K562 (cell line): ENCODE results near the gene IFI27L1. TPM values are rescaled to one million over a fixed set of nuclear protein-coding genes. Genes with fewer than 3 reads are reported as not detected.

Experiments
- ATAC-seq: fragments of 200-7000 bp; cut with Tn5 transposase; 3 replicates; pipeline ENCODE4 v1.9.1; 2020; ENCODE audit warnings: moderate library complexity
- BruUV-seq: library from RNA; stranded (reverse); fragments of 400-500 nt; replicated peaks from 2 replicates; lab custom pipeline; 2021; lab: Mats Ljungman, UMichigan
- CTCF ChIA-PET: fragments of 300-600 bp; formaldehyde crosslinking; extraction: SDS; loops from one replicate; lab custom pipeline; 2021; ENCODE audit warnings: low intra/inter-chr PET ratio; lab: Yijun Ruan, JAX
- POLR2A ChIA-PET: fragments of 300-600, 350-650 bp; sonication (Branson Sonifier 250); formaldehyde crosslinking; extraction: SDS; loops from one replicate; lab custom pipeline; 2021; ENCODE audit warnings: antibody characterized with exemption, inconsistent platforms; lab: Yijun Ruan, JAX
- DNase-seq, 4 experiments: peaks; one replicate each; pipeline versions ENCODE4 v3.0.0 to v3.0.0-alpha.2; 2011 to 2018; ENCODE audit warnings: low spot score in 3 of 4, mixed read lengths in 3 of 4; ENCODE audit errors: extremely low read depth in 1 of 4
- FAIRE-seq: peaks from 2 replicates; lab custom pipeline; 2011; peaks lifted over from hg19 to GRCh38; lab: Jason Lieb, UNC
- H2AFZ ChIP-seq: 2 replicates; pipeline ENCODE4 v1.6.0; 2011; ENCODE audit warnings: low read depth, low read length, control low read depth, inconsistent platforms
- H3K27ac ChIP-seq: fragments of 200-600 bp; 3 replicates; pipeline ENCODE4 v1.8.0; 2011; ENCODE audit warnings: low read depth, mild to moderate bottlenecking, control low read depth, inconsistent platforms, low read length, moderate library complexity, mixed read lengths; ENCODE audit errors: extremely low read depth
- H3K27me3 ChIP-seq, 2 experiments: fragments of 300-600 bp in 1 of 2; 2 replicates in 1 of 2; 3 replicates in 1 of 2; pipeline versions ENCODE4 v1.6.0 to v1.8.0; 2011; ENCODE audit warnings: inconsistent platforms in 2 of 2, low read length in 2 of 2, mild to moderate bottlenecking in 1 of 2, mixed read lengths in 1 of 2, moderate library complexity in 1 of 2; ENCODE audit not compliant: control insufficient read depth in 2 of 2, insufficient read depth in 2 of 2
- H3K36me3 ChIP-seq: fragments of 300-600 bp; 3 replicates; pipeline ENCODE4 v1.8.0; 2011; ENCODE audit warnings: mild to moderate bottlenecking, low read length, inconsistent platforms; ENCODE audit not compliant: control insufficient read depth, insufficient read depth
- H3K4me1 ChIP-seq, 2 experiments: fragments of 200-600 bp in 1 of 2; replicated peaks in 1 of 2; 2 replicates in 1 of 2; 3 replicates in 1 of 2; pipeline versions ENCODE4 v1.5.1 to v1.8.0; 2011; ENCODE audit warnings: inconsistent platforms in 2 of 2, low read length in 2 of 2, mild to moderate bottlenecking in 1 of 2, mixed read lengths in 1 of 2, moderate library complexity in 1 of 2; ENCODE audit not compliant: control insufficient read depth in 2 of 2, insufficient read depth in 2 of 2
- H3K4me2 ChIP-seq: 2 replicates; pipeline ENCODE4 v1.6.1; 2011; ENCODE audit warnings: low read length, control low read depth, inconsistent platforms, mixed read lengths; ENCODE audit not compliant: insufficient read depth
- H3K4me3 ChIP-seq: fragments of 200-600 bp; sonication (generic), shearing (Covaris generic); 2 replicates; pipeline ENCODE4 v1.5.1; 2016; ENCODE audit warnings: control low read depth, inconsistent platforms
- H3K79me2 ChIP-seq: fragments of 200-600 bp; 3 replicates; pipeline ENCODE4 v1.8.0; 2011; ENCODE audit warnings: low read length, inconsistent platforms; ENCODE audit not compliant: control insufficient read depth, insufficient read depth
- H3K9ac ChIP-seq, 2 experiments: 2 replicates each; pipeline versions ENCODE4 v1.6.0 to v1.6.1; 2011; ENCODE audit warnings: low read depth in 2 of 2, low read length in 2 of 2, control low read depth in 1 of 2, inconsistent platforms in 1 of 2, mild to moderate bottlenecking in 1 of 2, mixed read lengths in 1 of 2; ENCODE audit not compliant: insufficient read depth in 1 of 2
- H3K9me1 ChIP-seq: one replicate; pipeline ENCODE4 v1.6.0; 2011; ENCODE audit warnings: inconsistent platforms, mild to moderate bottlenecking, low read length, moderate library complexity; ENCODE audit not compliant: control insufficient read depth, insufficient read depth
- H3K9me3 ChIP-seq: replicated peaks from 2 replicates; pipeline ENCODE4 v1.5.1; 2011; ENCODE audit warnings: low read depth, low read length, inconsistent platforms; ENCODE audit not compliant: control insufficient read depth, insufficient read depth
- H4K20me1 ChIP-seq: replicated peaks from 2 replicates; pipeline ENCODE4 v1.6.1; 2011; ENCODE audit warnings: low read length, inconsistent platforms, mixed read lengths; ENCODE audit not compliant: control insufficient read depth, insufficient read depth
- BHLHE40 ChIP-seq: IDR thresholded peaks from 2 replicates; pipeline ENCODE4 v1.6.1; 2011; ENCODE audit warnings: low read length, improper control_type of control experiment
- CBFA2T3 ChIP-seq: fragments of 450-650 bp; IDR thresholded peaks from 2 replicates; pipeline ENCODE4 v1.6.1; 2017
- CBFB ChIP-seq: sonication (generic); formaldehyde crosslinking; IDR thresholded peaks from 2 replicates; pipeline ENCODE4 v1.4.0; 2020; ENCODE audit warnings: mild to moderate bottlenecking, missing genetic modification reagents
- FOSL1 ChIP-seq: fragments of 200-800 bp; sonication (Bioruptor generic); conservative IDR thresholded peaks from 2 replicates; pipeline ENCODE4 v1.6.1; 2016; ENCODE audit warnings: missing genetic modification characterization, missing compliant biosample characterization
- HDAC1 ChIP-seq, 2 experiments: fragments of 450-650 bp; IDR thresholded peaks; 2 replicates each; pipeline ENCODE4 v1.6.1; 2016 to 2017; ENCODE audit warnings: inconsistent platforms in 1 of 2, mild to moderate bottlenecking in 1 of 2, moderate library complexity in 1 of 2
- KAT8 ChIP-seq: fragments of 450-650 bp; IDR thresholded peaks from 2 replicates; pipeline ENCODE4 v1.6.1; 2016; ENCODE audit warnings: low read depth, mild to moderate bottlenecking
- MED1 ChIP-seq: sonication (generic); formaldehyde crosslinking; IDR thresholded peaks from 2 replicates; pipeline ENCODE4 v1.8.1; 2023; ENCODE audit warnings: missing genetic modification reagents, borderline replicate concordance
- NCOA6 ChIP-seq: fragments of 450-650 bp; IDR thresholded peaks from 2 replicates; pipeline ENCODE4 v1.6.1; 2017; ENCODE audit warnings: mild to moderate bottlenecking
- POLR3A ChIP-seq: IDR thresholded peaks from 2 replicates; pipeline ENCODE4 v1.6.1; 2011; ENCODE audit warnings: borderline replicate concordance, mild to moderate bottlenecking, moderate library complexity; ENCODE audit not compliant: insufficient read length, insufficient read depth; ENCODE audit errors: extremely low read depth
- RAD51 ChIP-seq: fragments of 450-650 bp; IDR thresholded peaks from 2 replicates; pipeline ENCODE4 v1.7.1; 2016; ENCODE audit warnings: low read depth, mild to moderate bottlenecking, borderline replicate concordance
- RBM22 ChIP-seq: fragments of 200-400 bp; formaldehyde crosslinking; IDR thresholded peaks from 2 replicates; pipeline ENCODE4 v1.6.1; 2018; ENCODE audit warnings: low read length, low read depth; ENCODE audit not compliant: poor library complexity, severe bottlenecking
- ZNF316 ChIP-seq: fragments of 450-650 bp; IDR thresholded peaks from 2 replicates; pipeline ENCODE4 v1.6.1; 2016
- WGBS: fragments of 100-300 bp; shearing (Covaris generic); methylation state at CpG from one replicate; pipeline ENCODE4 v1.1.6; 2016; ENCODE audit warnings: low coverage, mixed read lengths; ENCODE audit not compliant: insufficient coverage; ENCODE audit errors: missing lambda C conversion rate; 5-methylcytosine and 5-hydroxymethylcytosine counted together
- in situ Hi-C: fragments of 300-500 bp; cut with MboI; formaldehyde crosslinking; loops from 4 replicates; pipeline ENCODE4 v1.15.0; 2018; ENCODE audit warnings: inconsistent platforms, mixed read lengths
- intact Hi-C: fragments of 100-400 bp; cut with micrococcal nuclease; formaldehyde crosslinking; loops from 2 replicates; pipeline ENCODE4 v1.14.2; 2022
- polyA plus RNA-seq, 8 experiments: library from polyadenylated mRNA; depleted of rRNA in 4 of 8; stranded (reverse) in 5 of 8; unstranded in 3 of 8; fragments of >200 nt; fragmentation: Nextera tagmentation in 2 of 8; fragmentation: Illumina TruSeq in 1 of 8; extraction: Ambion mirVana in 2 of 8; extraction: Trizol in 1 of 8; gene quantifications; 2 replicates each; pipeline versions ENCODE4 v1.2.1 to v1.2.3, GENCODE V29; 2011 to 2014; ENCODE audit warnings: inconsistent platforms in 1 of 8, missing spikeins in 1 of 8
- total RNA-seq, 7 experiments: library from RNA; depleted of rRNA in 6 of 7; stranded (reverse); fragments of >200 nt in 6 of 7; fragmentation: Illumina TruSeq in 2 of 7; extraction: Trizol in 2 of 7; gene quantifications; 2 replicates each; pipeline versions ENCODE4 v1.2.1 to v1.2.3, GENCODE V29; 2011 to 2021; ENCODE audit warnings: low replicate concordance in 1 of 7
- TF ChIP-seq, protein P1 (sequence below): fragments of 450-650 bp; IDR thresholded peaks from 2 replicates; pipeline ENCODE4 v1.6.1; 2016; ENCODE audit warnings: low read depth
- TF ChIP-seq, protein P2 (sequence below): fragments of 450-650 bp; IDR thresholded peaks from 2 replicates; pipeline ENCODE4 v1.7.1; 2018; ENCODE audit warnings: mild to moderate bottlenecking, low read depth; ENCODE audit not compliant: partially characterized antibody

IFI27L1 gene
- total and polyA plus RNA-seq, 9 of the 15 experiments (the other 6 are each of a cell fraction or from before 2014, with no cell fraction given), result 14.5 to 28.0 (median 23.8) TPM

DNA sequence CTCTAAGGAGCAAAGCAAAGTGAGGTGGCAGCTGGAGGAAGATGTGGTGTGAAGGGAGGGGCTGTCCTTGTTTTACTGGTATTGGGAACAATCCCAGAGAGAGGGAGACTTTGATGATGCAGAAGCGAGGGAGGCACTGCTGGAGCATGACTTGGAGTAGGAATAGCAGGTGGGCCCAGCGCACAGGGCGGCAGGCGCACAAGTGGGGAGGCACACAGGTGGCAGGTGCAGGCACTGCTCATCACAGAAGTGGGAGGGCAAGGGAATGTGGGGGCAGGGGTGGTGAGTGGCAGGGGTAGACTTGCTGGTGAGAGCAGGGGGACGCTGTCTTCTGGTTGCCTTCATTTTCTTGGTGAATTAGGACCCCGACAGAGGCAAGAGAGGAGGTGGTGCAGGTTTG is 17.9 kb downstream of the IFI27L1 start:
- Histone ChIP-seq H2AFZ (no peak overlapping the region), H3K9me3 (no peaks in the 10 kb centered on the region), H4K20me1 (no peaks in the 10 kb centered on the region), H3K9me1 (peaks cover 2% of the 10 kb centered on the region), H3K9ac (no peak overlapping the region), H3K27ac (no peak overlapping the region), H3K4me3 (no peak overlapping the region), H3K27me3 (no peaks in the 10 kb centered on the region), H3K4me2 (no peak overlapping the region), H3K36me3 (no peaks in the 10 kb centered on the region), H3K79me2 (no peaks in the 10 kb centered on the region), H3K4me1 (no peaks in the 10 kb centered on the region)
- DNase-seq (no peak), FAIRE-seq (no peak), ATAC-seq (no peak)
- intact Hi-C loops, result no loop called here
- POLR2A ChIA-PET, result interaction anchor here (0.6 kb wide), 1 partner anchor 451 kb away, joined by 3 read pairs; no protein-coding TSS in a partner anchor
- CTCF ChIA-PET, result no interaction called here
- 80% methylated on average over 1 of the region's 6 CpGs for WGBS
- in situ Hi-C loops, result no loop called here
- BruUV-seq, result no TSS peak
- TF ChIP-seq ZNF316, result no peak
- TF ChIP-seq, protein P1, sequence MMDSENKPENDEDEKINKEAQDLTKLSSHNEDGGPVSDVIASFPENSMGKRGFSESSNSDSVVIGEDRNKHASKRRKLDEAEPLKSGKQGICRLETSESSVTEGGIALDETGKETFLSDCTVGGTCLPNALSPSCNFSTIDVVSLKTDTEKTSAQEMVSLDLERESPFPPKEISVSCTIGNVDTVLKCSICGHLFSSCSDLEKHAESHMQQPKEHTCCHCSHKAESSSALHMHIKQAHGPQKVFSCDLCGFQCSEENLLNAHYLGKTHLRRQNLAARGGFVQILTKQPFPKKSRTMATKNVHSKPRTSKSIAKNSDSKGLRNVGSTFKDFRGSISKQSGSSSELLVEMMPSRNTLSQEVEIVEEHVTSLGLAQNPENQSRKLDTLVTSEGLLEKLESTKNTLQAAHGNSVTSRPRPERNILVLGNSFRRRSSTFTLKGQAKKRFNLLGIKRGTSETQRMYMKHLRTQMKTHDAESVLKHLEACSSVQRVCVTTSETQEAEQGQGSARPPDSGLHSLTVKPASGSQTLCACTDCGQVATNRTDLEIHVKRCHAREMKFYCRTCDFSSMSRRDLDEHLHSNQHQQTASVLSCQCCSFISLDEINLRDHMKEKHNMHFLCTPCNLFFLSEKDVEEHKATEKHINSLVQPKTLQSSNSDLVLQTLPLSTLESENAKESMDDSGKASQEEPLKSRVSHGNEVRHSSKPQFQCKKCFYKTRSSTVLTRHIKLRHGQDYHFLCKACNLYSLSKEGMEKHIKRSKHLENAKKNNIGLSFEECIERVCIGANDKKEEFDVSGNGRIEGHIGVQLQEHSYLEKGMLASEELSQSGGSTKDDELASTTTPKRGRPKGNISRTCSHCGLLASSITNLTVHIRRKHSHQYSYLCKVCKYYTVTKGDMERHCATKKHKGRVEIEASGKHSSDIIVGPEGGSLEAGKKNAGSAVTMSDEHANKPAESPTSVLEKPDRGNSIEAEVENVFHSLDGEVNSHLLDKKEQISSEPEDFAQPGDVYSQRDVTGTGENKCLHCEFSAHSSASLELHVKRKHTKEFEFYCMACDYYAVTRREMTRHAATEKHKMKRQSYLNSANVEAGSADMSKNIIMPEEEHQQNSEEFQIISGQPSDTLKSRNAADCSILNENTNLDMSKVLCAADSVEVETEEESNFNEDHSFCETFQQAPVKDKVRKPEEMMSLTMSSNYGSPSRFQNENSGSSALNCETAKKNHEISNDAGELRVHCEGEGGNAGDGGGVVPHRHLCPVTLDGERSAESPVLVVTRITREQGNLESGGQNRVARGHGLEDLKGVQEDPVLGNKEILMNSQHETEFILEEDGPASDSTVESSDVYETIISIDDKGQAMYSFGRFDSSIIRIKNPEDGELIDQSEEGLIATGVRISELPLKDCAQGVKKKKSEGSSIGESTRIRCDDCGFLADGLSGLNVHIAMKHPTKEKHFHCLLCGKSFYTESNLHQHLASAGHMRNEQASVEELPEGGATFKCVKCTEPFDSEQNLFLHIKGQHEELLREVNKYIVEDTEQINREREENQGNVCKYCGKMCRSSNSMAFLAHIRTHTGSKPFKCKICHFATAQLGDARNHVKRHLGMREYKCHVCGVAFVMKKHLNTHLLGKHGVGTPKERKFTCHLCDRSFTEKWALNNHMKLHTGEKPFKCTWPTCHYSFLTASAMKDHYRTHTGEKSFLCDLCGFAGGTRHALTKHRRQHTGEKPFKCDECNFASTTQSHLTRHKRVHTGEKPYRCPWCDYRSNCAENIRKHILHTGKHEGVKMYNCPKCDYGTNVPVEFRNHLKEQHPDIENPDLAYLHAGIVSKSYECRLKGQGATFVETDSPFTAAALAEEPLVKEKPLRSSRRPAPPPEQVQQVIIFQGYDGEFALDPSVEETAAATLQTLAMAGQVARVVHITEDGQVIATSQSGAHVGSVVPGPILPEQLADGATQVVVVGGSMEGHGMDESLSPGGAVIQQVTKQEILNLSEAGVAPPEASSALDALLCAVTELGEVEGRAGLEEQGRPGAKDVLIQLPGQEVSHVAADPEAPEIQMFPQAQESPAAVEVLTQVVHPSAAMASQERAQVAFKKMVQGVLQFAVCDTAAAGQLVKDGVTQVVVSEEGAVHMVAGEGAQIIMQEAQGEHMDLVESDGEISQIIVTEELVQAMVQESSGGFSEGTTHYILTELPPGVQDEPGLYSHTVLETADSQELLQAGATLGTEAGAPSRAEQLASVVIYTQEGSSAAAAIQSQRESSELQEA, result no peak
- TF ChIP-seq CBFB, result no peak
- TF ChIP-seq MED1, result no peak
- no peak for TF ChIP-seq BHLHE40
- TF ChIP-seq KAT8, result no peak
- TF ChIP-seq CBFA2T3, result no peak
- TF ChIP-seq HDAC1 (IDR thresholded peaks at IDR 0.05), result no peak
- TF ChIP-seq FOSL1 (tag), result no peak
- TF ChIP-seq POLR3A, result no peak
- TF ChIP-seq, protein P2, sequence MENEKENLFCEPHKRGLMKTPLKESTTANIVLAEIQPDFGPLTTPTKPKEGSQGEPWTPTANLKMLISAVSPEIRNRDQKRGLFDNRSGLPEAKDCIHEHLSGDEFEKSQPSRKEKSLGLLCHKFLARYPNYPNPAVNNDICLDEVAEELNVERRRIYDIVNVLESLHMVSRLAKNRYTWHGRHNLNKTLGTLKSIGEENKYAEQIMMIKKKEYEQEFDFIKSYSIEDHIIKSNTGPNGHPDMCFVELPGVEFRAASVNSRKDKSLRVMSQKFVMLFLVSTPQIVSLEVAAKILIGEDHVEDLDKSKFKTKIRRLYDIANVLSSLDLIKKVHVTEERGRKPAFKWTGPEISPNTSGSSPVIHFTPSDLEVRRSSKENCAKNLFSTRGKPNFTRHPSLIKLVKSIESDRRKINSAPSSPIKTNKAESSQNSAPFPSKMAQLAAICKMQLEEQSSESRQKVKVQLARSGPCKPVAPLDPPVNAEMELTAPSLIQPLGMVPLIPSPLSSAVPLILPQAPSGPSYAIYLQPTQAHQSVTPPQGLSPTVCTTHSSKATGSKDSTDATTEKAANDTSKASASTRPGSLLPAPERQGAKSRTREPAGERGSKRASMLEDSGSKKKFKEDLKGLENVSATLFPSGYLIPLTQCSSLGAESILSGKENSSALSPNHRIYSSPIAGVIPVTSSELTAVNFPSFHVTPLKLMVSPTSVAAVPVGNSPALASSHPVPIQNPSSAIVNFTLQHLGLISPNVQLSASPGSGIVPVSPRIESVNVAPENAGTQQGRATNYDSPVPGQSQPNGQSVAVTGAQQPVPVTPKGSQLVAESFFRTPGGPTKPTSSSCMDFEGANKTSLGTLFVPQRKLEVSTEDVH, result no peak
- no peak for TF ChIP-seq RBM22
- no peak for TF ChIP-seq RAD51
- no peak for TF ChIP-seq NCOA6
